NCI-H345 (cell line): ENCODE measurements around the gene SIK2.
A peak's percentile ranks its signal among the peaks of the same experiment; 100 is the strongest.

ENCODE experiments used
- DNase-seq: peaks from one replicate; lab custom pipeline; 2025; lab: John Stamatoyannopoulos, UW

Gene SIK2

GRCh38 chr11:111601979-111602864, at the start of gene SIK2:
Gene SIK2, plus strand, starts transcription at chr11:111602449. Its CDS starts 115 bp downstream, at chr11:111602564.
- peak; percentile 98 for DNase-seq

DNA sequence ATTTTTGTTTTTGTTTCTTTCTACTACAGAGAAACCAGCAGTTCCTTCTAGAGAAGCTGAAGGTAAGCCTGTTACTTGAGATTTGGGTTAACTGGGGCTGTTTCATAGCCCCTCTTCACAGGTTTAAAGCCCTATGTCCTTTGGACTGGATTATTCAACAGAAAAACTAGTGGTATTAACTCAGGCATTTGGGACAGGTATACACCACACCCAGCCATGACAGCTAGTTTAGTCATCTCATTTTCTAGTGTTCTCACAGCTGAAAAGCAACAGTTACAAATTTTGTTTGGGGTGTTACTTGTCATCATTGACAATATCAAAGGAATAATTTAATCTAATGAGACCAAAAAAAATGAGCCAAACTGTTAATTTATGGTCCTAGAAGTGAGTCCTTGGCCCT, 47.7 kb upstream of the SIK2 start:
- DNase-seq = no peak

GRCh38 chr11:111555255-111555654, 47.0 kb upstream of the SIK2 start:
- no peak for DNase-seq

DNA sequence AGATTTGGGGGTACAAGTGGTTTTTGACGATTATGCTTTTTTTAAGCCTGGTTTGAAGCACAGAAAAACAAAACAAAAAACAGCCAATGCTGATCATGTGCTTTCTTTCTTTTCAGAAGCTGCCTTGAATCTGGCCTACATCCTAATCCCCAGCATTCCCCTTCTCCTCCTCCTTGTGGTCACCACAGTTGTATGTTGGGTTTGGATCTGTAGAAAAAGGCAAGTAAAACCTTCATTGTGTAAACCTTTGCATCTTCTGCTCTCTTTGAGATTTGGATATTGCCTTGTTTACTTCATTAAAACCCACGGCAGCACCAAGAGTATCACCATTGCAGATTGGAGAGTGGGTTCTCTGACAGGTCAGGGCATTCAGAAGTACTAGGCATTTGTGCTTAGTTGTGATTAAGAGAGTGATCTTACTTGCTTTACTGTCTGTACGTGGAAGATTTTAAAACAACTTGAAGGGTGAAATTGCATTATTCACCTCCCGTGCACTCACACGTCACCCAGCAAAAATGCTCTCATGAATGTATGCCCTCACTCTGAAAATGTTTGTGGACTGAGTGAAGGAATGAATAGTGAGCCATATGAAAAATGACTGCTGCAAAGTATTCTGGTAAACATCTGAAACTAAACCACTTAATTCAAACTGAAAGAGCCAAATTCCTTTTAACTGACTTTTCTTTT, 44.7 kb upstream of the SIK2 start:
- DNase-seq = no peak

DNA sequence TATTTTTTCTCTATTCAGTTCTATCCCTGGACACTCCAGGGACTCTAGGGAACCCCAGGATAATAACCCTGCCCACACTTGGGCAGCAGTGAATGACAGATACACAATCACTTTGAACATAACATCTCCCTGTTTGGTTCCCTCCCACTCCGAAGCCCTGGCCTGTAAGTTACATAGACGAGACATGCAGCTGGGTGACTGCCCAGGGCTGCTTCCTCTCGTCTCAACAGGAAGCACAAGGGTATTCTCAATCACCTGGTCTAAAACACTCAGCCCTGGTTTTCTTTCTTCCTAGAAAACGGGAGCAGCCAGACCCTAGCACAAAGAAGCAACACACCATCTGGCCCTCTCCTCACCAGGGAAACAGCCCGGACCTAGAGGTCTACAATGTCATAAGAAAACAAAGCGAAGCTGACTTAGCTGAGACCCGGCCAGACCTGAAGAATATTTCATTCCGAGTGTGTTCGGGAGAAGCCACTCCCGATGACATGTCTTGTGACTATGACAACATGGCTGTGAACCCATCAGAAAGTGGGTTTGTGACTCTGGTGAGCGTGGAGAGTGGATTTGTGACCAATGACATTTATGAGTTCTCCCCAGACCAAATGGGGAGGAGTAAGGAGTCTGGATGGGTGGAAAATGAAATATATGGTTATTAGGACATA, 42.3 kb upstream of the SIK2 start:
- no peak for DNase-seq

GRCh38 chr11:111560800-111561199, 41.4 kb upstream of the SIK2 start:
- no peak for DNase-seq

GRCh38 chr11:111561306-111561705, 40.9 kb upstream of the SIK2 start:
- no peak for DNase-seq

DNA sequence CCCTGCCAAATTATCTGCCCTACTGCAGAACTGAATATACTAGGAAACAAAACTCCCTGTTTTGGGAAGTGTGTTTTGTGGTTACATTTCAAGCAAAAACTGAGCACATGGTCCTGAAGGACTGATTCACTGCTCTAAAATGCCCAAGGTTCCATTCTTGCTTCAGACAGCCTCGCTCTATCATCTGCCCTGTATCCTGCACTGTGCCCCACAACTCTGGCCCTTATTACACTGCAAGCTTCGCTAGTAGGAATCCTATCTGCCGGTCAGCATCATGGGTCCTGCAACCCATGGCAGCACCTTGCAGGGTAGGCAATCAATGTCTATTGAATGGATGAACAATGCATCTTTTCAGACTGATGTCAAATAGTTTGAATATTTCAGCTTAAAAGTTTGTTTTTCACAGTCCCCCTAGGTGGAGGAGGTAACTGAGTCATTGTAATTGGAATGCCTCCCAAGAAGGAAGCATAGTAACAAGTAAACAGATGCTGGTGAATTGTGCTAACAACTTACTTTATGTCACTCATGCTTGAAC, 40.4 kb upstream of the SIK2 start:
- DNase-seq = no peak

DNA sequence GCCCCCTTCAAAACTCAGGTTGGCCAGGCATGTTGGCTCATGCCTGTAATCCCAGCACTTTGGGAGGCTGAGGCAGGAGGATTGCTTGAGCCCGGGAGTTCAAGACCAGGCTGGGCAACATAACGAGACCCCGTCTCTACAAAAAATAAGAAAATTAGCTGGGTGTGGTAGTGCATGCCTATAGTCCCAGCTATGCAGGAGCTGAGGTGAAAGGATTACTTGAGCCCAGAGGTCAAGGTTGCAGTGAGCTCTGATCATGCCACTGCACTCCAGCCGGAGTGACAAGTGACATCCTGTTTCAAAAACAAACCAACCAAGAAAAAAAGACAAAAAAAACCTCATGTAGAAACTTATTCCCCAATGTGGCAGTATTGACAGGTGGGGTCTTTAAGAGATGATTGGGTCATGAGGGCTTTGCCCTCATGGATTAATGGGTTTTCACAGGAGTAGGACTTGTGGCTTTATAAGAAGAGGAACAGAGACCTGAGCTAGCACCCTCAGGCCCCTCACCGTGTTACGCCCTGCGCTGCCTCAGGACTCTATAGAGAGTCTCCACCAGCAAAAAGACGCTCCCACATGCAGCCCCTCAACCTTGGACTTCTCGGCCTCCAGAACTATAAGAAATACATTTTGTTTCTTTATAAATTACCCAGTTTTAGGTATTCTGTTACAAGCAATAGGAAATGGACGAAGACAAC, 39.4 kb upstream of the SIK2 start:
- no peak for DNase-seq

DNA sequence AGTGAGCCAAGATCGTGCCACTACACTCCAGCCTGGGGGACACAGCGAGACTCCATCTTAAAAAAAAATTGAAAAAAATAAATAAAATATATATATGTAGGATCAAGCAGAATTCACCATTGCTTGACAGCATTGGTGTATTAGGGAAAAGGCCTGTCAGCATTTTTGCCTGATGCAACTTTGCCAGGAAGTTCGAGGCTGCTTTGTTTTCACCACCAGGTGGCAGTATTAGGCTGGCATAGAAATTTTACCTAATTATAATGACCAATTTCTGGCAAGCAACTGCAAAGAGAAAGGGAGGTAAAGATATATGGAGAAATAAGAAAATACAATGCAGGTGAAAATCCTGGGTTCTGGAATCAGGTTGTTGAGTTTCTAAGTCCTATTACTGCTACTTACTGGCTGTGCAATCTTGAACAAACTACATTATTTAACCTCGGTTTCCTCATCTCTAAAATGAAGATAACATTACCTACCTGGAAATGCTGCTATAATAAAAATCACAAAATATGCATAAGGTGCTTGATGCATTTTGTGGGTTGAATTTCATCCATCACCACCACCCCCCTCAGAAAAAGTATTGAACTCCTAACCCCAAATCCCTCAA, 37.0 kb upstream of the SIK2 start:
- DNase-seq = peak; percentile 66

DNA sequence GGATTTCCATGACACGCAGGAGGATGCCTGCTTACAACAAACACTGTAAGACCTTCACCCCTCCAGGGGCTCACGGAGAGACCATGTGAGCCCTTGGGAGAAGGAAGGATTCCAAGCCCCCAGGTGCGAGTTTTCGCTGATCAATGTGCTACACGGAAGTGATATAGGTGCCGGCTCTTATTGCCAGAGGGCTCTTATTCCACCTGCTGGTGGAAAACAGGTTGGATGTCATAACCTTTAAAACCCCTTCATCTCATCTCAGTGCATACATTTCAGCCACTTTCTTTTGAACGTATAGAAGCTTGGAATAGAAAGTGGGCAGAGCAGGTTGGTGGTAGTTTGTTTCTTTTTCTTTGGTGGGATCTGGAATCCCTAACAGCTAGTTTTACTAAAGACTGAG, 35.9 kb upstream of the SIK2 start:
- no peak for DNase-seq

- no peak for DNase-seq
Measured at GRCh38 chr11:111569476-111569875, 32.8 kb upstream of the SIK2 start.

DNA sequence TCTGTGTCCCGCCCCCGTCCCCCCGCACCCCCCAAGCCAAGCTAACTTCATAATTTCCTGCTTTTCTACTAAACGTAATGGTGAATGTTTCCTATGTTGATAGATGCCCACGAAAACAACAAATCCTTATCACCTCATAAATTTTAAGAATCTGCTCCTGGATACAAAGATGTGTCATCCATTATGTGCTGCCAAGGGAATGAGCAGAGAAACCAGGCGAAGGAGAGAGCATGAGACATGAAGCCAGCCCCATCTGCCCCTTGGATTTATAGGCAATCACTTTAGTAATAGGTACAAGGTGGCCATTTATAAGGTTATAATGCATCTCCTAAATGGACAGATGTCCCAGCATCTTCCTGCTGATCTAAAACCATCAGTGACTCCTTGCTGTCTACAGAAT, 31.5 kb upstream of the SIK2 start:
- DNase-seq = no peak

DNA sequence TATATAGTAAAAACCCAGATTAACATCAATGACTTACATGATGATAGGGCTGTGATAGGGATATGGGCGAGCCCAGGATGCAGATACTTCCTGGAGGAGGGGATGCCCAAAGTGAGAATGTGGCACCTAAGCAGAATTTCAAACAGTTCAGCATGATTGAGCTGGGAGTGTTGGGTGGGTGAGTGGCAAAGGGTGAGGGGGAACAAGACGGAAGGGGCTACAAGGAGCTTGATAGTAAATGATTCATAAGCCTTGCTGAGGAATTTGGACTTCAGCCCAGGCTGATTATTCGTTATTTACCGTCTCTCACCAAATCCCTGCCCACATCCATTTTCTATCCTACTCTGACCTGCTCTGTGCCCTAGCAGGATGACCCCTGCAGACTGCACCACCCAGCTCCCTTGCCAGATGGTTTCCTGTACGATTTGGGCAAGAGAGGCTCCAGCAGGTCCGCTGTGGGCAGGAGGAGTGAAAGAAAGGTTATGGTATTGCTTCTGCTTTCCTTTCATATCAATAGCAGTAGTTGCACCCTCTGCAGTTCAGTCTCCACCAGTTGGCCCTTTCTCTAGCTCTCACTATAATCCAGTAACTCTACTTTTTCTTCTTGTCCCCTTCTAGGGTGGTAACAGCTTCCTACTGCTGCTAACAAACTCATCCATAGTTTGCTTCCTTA, 30.3 kb upstream of the SIK2 start:
- DNase-seq = no peak

DNA sequence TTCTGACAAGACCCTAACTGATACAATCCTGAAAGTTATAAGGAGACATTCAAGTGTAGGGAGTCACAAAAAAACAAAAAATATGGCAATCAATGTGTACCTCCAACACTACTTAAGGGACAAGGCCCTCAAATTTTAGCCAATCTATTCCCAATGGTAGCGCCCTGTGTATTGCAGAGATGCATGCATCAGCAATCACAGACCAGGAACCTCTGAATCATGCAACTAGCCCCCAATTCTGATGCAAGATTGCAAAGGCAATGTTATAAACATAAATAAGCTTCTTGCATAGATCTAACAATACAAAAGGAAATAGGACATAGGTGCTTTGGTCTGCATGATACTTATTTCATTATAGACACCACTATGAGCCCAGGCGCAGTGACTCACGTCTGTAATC, 29.7 kb upstream of the SIK2 start:
- no peak for DNase-seq

- no peak for DNase-seq
Measured at GRCh38 chr11:111573821-111574249, 28.4 kb upstream of the SIK2 start.

GRCh38 chr11:111574373-111575225, 27.6 kb upstream of the SIK2 start:
- peak; percentile 5 for DNase-seq

GRCh38 chr11:111575740-111576139, 26.5 kb upstream of the SIK2 start:
- no peak for DNase-seq

GRCh38 chr11:111577821-111578220, 24.4 kb upstream of the SIK2 start:
- no peak for DNase-seq

- DNase-seq = no peak
Measured at GRCh38 chr11:111581341-111581740, 20.9 kb upstream of the SIK2 start.
